K562 (cell line): ENCODE results near the gene LIF. TPM values are rescaled to one million over a fixed set of nuclear protein-coding genes. Genes with fewer than 3 reads are reported as not detected.

ENCODE experiments used
- ATAC-seq: fragments of 200-7000 bp; cut with Tn5 transposase; 3 replicates; pipeline ENCODE4 v1.9.1; 2020; ENCODE audit warnings: moderate library complexity
- BruUV-seq: library from RNA; stranded (reverse); fragments of 400-500 nt; replicated peaks from 2 replicates; lab custom pipeline; 2021; lab: Mats Ljungman, UMichigan
- CTCF ChIA-PET: fragments of 300-600 bp; formaldehyde crosslinking; extraction: SDS; loops from one replicate; lab custom pipeline; 2021; ENCODE audit warnings: low intra/inter-chr PET ratio; lab: Yijun Ruan, JAX
- POLR2A ChIA-PET: fragments of 300-600, 350-650 bp; sonication (Branson Sonifier 250); formaldehyde crosslinking; extraction: SDS; loops from one replicate; lab custom pipeline; 2021; ENCODE audit warnings: antibody characterized with exemption, inconsistent platforms; lab: Yijun Ruan, JAX
- DNase-seq, 4 experiments: peaks; one replicate each; pipeline versions ENCODE4 v3.0.0 to v3.0.0-alpha.2; 2011 to 2018; ENCODE audit warnings: low spot score in 3 of 4, mixed read lengths in 3 of 4; ENCODE audit errors: extremely low read depth in 1 of 4
- FAIRE-seq: peaks from 2 replicates; lab custom pipeline; 2011; peaks lifted over from hg19 to GRCh38; lab: Jason Lieb, UNC
- H2AFZ ChIP-seq: 2 replicates; pipeline ENCODE4 v1.6.0; 2011; ENCODE audit warnings: low read depth, low read length, control low read depth, inconsistent platforms
- H3K27ac ChIP-seq: fragments of 200-600 bp; 3 replicates; pipeline ENCODE4 v1.8.0; 2011; ENCODE audit warnings: low read depth, mild to moderate bottlenecking, control low read depth, inconsistent platforms, low read length, moderate library complexity, mixed read lengths; ENCODE audit errors: extremely low read depth
- H3K27me3 ChIP-seq, 2 experiments: fragments of 300-600 bp in 1 of 2; 2 replicates in 1 of 2; 3 replicates in 1 of 2; pipeline versions ENCODE4 v1.6.0 to v1.8.0; 2011; ENCODE audit warnings: inconsistent platforms in 2 of 2, low read length in 2 of 2, mild to moderate bottlenecking in 1 of 2, mixed read lengths in 1 of 2, moderate library complexity in 1 of 2; ENCODE audit not compliant: control insufficient read depth in 2 of 2, insufficient read depth in 2 of 2
- H3K36me3 ChIP-seq: fragments of 300-600 bp; 3 replicates; pipeline ENCODE4 v1.8.0; 2011; ENCODE audit warnings: mild to moderate bottlenecking, low read length, inconsistent platforms; ENCODE audit not compliant: control insufficient read depth, insufficient read depth
- H3K4me1 ChIP-seq, 2 experiments: fragments of 200-600 bp in 1 of 2; replicated peaks in 1 of 2; 2 replicates in 1 of 2; 3 replicates in 1 of 2; pipeline versions ENCODE4 v1.5.1 to v1.8.0; 2011; ENCODE audit warnings: inconsistent platforms in 2 of 2, low read length in 2 of 2, mild to moderate bottlenecking in 1 of 2, mixed read lengths in 1 of 2, moderate library complexity in 1 of 2; ENCODE audit not compliant: control insufficient read depth in 2 of 2, insufficient read depth in 2 of 2
- H3K4me2 ChIP-seq: 2 replicates; pipeline ENCODE4 v1.6.1; 2011; ENCODE audit warnings: low read length, control low read depth, inconsistent platforms, mixed read lengths; ENCODE audit not compliant: insufficient read depth
- H3K4me3 ChIP-seq: fragments of 200-600 bp; sonication (generic), shearing (Covaris generic); 2 replicates; pipeline ENCODE4 v1.5.1; 2016; ENCODE audit warnings: control low read depth, inconsistent platforms
- H3K79me2 ChIP-seq: fragments of 200-600 bp; 3 replicates; pipeline ENCODE4 v1.8.0; 2011; ENCODE audit warnings: low read length, inconsistent platforms; ENCODE audit not compliant: control insufficient read depth, insufficient read depth
- H3K9ac ChIP-seq, 2 experiments: 2 replicates each; pipeline versions ENCODE4 v1.6.0 to v1.6.1; 2011; ENCODE audit warnings: low read depth in 2 of 2, low read length in 2 of 2, control low read depth in 1 of 2, inconsistent platforms in 1 of 2, mild to moderate bottlenecking in 1 of 2, mixed read lengths in 1 of 2; ENCODE audit not compliant: insufficient read depth in 1 of 2
- H3K9me1 ChIP-seq: one replicate; pipeline ENCODE4 v1.6.0; 2011; ENCODE audit warnings: inconsistent platforms, mild to moderate bottlenecking, low read length, moderate library complexity; ENCODE audit not compliant: control insufficient read depth, insufficient read depth
- H3K9me3 ChIP-seq: replicated peaks from 2 replicates; pipeline ENCODE4 v1.5.1; 2011; ENCODE audit warnings: low read depth, low read length, inconsistent platforms; ENCODE audit not compliant: control insufficient read depth, insufficient read depth
- H4K20me1 ChIP-seq: replicated peaks from 2 replicates; pipeline ENCODE4 v1.6.1; 2011; ENCODE audit warnings: low read length, inconsistent platforms, mixed read lengths; ENCODE audit not compliant: control insufficient read depth, insufficient read depth
- CEBPB ChIP-seq: fragments of 450-650 bp; IDR thresholded peaks from 2 replicates; pipeline ENCODE4 v1.6.1; 2016; ENCODE audit warnings: missing genetic modification characterization, missing compliant biosample characterization
- E2F6 ChIP-seq, 2 experiments: IDR thresholded peaks; 2 replicates each; pipeline ENCODE4 v1.6.1; 2011; ENCODE audit warnings: borderline replicate concordance in 1 of 2, control low read depth in 1 of 2, low read depth in 1 of 2, low read length in 1 of 2, mild to moderate bottlenecking in 1 of 2, mixed read lengths in 1 of 2, moderate library complexity in 1 of 2; ENCODE audit not compliant: insufficient read depth in 1 of 2, insufficient read length in 1 of 2, poor library complexity in 1 of 2, severe bottlenecking in 1 of 2; ENCODE audit errors: extremely low read depth in 1 of 2
- FOSL1 ChIP-seq: fragments of 200-800 bp; sonication (Bioruptor generic); conservative IDR thresholded peaks from 2 replicates; pipeline ENCODE4 v1.6.1; 2016; ENCODE audit warnings: missing genetic modification characterization, missing compliant biosample characterization
- GTF2A2 ChIP-seq: IDR thresholded peaks from 2 replicates; pipeline ENCODE4 v1.6.1; 2016; ENCODE audit warnings: mild to moderate bottlenecking, missing genetic modification characterization, missing compliant biosample characterization
- LEF1 ChIP-seq: fragments of 450-650 bp; IDR thresholded peaks from 2 replicates; pipeline ENCODE4 v1.6.1; 2016; ENCODE audit warnings: mild to moderate bottlenecking
- MNT ChIP-seq, 2 experiments: fragments of 450-650 bp; conservative IDR thresholded peaks; 2 replicates each; pipeline ENCODE4 v1.6.1; 2017; ENCODE audit warnings: mild to moderate bottlenecking in 2 of 2, moderate library complexity in 2 of 2
- PHB2 ChIP-seq: fragments of 450-650 bp; IDR thresholded peaks from 2 replicates; pipeline ENCODE4 v1.6.1; 2017; ENCODE audit warnings: low read depth
- SMAD3 ChIP-seq: fragments of 450-650 bp; formaldehyde crosslinking; conservative IDR thresholded peaks from 2 replicates; pipeline ENCODE4 v1.4.0; 2020; ENCODE audit warnings: mild to moderate bottlenecking
- TSC22D4 ChIP-seq: fragments of 450-650 bp; IDR thresholded peaks from 2 replicates; pipeline ENCODE4 v1.6.1; 2016; ENCODE audit warnings: missing genetic modification characterization, missing biosample characterization, control low read depth
- ZBTB7A ChIP-seq: IDR thresholded peaks from 2 replicates; pipeline ENCODE4 v1.6.1; 2011; ENCODE audit warnings: low read depth, mild to moderate bottlenecking, low read length, moderate library complexity, borderline replicate concordance; ENCODE audit not compliant: control insufficient read depth
- ZNF584 ChIP-seq: fragments of 200-800 bp; sonication (Bioruptor generic); IDR thresholded peaks from 2 replicates; pipeline ENCODE4 v1.6.1; 2016; ENCODE audit warnings: low read depth, mild to moderate bottlenecking, missing genetic modification characterization, missing compliant biosample characterization
- ZNF717 ChIP-seq: fragments of 250-450 bp; sonication (Bioruptor Pico); IDR thresholded peaks from 2 replicates; pipeline ENCODE4 v1.5.0; 2021
- ZSCAN29 ChIP-seq: fragments of 450-650 bp; IDR thresholded peaks from 2 replicates; pipeline ENCODE4 v1.6.1; 2017
- WGBS: fragments of 100-300 bp; shearing (Covaris generic); methylation state at CpG from one replicate; pipeline ENCODE4 v1.1.6; 2016; ENCODE audit warnings: low coverage, mixed read lengths; ENCODE audit not compliant: insufficient coverage; ENCODE audit errors: missing lambda C conversion rate; 5-methylcytosine and 5-hydroxymethylcytosine counted together
- in situ Hi-C: fragments of 300-500 bp; cut with MboI; formaldehyde crosslinking; loops from 4 replicates; pipeline ENCODE4 v1.15.0; 2018; ENCODE audit warnings: inconsistent platforms, mixed read lengths
- intact Hi-C: fragments of 100-400 bp; cut with micrococcal nuclease; formaldehyde crosslinking; loops from 2 replicates; pipeline ENCODE4 v1.14.2; 2022
- polyA plus RNA-seq, 8 experiments: library from polyadenylated mRNA; depleted of rRNA in 4 of 8; stranded (reverse) in 5 of 8; unstranded in 3 of 8; fragments of >200 nt; fragmentation: Nextera tagmentation in 2 of 8; fragmentation: Illumina TruSeq in 1 of 8; extraction: Ambion mirVana in 2 of 8; extraction: Trizol in 1 of 8; gene quantifications; 2 replicates each; pipeline versions ENCODE4 v1.2.1 to v1.2.3, GENCODE V29; 2011 to 2014; ENCODE audit warnings: inconsistent platforms in 1 of 8, missing spikeins in 1 of 8
- total RNA-seq, 7 experiments: library from RNA; depleted of rRNA in 6 of 7; stranded (reverse); fragments of >200 nt in 6 of 7; fragmentation: Illumina TruSeq in 2 of 7; extraction: Trizol in 2 of 7; gene quantifications; 2 replicates each; pipeline versions ENCODE4 v1.2.1 to v1.2.3, GENCODE V29; 2011 to 2021; ENCODE audit warnings: low replicate concordance in 1 of 7
- TF ChIP-seq, protein P1 (sequence below): sonication (generic); IDR thresholded peaks from 2 replicates; pipeline ENCODE4 v1.6.1; 2016
- TF ChIP-seq, protein P2 (sequence below), 2 experiments: fragments of 150-350 bp in 1 of 2; IDR thresholded peaks; 2 replicates each; pipeline ENCODE4 v1.6.1; 2012 to 2016; ENCODE audit warnings: low read depth in 2 of 2, low read length in 2 of 2, mild to moderate bottlenecking in 1 of 2, moderate library complexity in 1 of 2

LIF gene
- total and polyA plus RNA-seq, 9 of the 15 experiments (the other 6 are each of a cell fraction or from before 2014, with no cell fraction given) = 0.05 to 0.39 (median 0.18) TPM; not detected in 3

- ChIA-PET POLR2A (interaction anchor here (0.6 kb wide), 2 partner anchors 70 to 862 kb away, joined by 3 to 4 read pairs; no protein-coding TSS in a partner anchor), CTCF (no interaction called here)
- FAIRE-seq = peak; percentile 15
- in situ Hi-C loops (no loop called here), intact Hi-C loops (no loop called here)
- BruUV-seq = no TSS peak
- H3K27me3 ChIP-seq = no peaks in the 10 kb centered on the region
- H3K4me1 ChIP-seq = peaks cover 36 to 48% of the 10 kb centered on the region in 2 experiments
- DNase-seq = peak in 1 of 4 experiments; percentile 40
- H3K9ac ChIP-seq = no peak overlapping the region
- no peaks in the 10 kb centered on the region for H3K36me3 ChIP-seq
- 34% methylated on average over 5 of the region's 5 CpGs for WGBS
- H3K79me2 ChIP-seq = no peaks in the 10 kb centered on the region
- H4K20me1 ChIP-seq = 0 out of 2 replicates have a peak, but pooled peaks cover 3% of the 10 kb centered on the region
- H3K27ac ChIP-seq = no peak overlapping the region
- no peak for ATAC-seq
- H3K9me1 ChIP-seq = no peaks in the 10 kb centered on the region
- no peak overlapping the region for H3K4me2 ChIP-seq
- no peaks in the 10 kb centered on the region for H3K9me3 ChIP-seq
- no peak overlapping the region for H2AFZ ChIP-seq
- no peak overlapping the region for H3K4me3 ChIP-seq
- no peak for TF ChIP-seq TSC22D4 (tag)
- peak; percentile 52 for TF ChIP-seq FOSL1 (tag)
- TF ChIP-seq GTF2A2 (tag) = no peak
- TF ChIP-seq MNT (conservative IDR thresholded peaks at IDR 0.05) = no peak
- no peak for TF ChIP-seq ZNF584
- TF ChIP-seq, protein P1, sequence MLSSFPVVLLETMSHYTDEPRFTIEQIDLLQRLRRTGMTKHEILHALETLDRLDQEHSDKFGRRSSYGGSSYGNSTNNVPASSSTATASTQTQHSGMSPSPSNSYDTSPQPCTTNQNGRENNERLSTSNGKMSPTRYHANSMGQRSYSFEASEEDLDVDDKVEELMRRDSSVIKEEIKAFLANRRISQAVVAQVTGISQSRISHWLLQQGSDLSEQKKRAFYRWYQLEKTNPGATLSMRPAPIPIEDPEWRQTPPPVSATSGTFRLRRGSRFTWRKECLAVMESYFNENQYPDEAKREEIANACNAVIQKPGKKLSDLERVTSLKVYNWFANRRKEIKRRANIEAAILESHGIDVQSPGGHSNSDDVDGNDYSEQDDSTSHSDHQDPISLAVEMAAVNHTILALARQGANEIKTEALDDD = peak; percentile 57; the same call in 1 of the 2 replicates
- TF ChIP-seq LEF1 = no peak
- TF ChIP-seq CEBPB = peak; percentile 77
- TF ChIP-seq ZNF717 (CRISPR knock-in tag) = no peak
- TF ChIP-seq, protein P2, sequence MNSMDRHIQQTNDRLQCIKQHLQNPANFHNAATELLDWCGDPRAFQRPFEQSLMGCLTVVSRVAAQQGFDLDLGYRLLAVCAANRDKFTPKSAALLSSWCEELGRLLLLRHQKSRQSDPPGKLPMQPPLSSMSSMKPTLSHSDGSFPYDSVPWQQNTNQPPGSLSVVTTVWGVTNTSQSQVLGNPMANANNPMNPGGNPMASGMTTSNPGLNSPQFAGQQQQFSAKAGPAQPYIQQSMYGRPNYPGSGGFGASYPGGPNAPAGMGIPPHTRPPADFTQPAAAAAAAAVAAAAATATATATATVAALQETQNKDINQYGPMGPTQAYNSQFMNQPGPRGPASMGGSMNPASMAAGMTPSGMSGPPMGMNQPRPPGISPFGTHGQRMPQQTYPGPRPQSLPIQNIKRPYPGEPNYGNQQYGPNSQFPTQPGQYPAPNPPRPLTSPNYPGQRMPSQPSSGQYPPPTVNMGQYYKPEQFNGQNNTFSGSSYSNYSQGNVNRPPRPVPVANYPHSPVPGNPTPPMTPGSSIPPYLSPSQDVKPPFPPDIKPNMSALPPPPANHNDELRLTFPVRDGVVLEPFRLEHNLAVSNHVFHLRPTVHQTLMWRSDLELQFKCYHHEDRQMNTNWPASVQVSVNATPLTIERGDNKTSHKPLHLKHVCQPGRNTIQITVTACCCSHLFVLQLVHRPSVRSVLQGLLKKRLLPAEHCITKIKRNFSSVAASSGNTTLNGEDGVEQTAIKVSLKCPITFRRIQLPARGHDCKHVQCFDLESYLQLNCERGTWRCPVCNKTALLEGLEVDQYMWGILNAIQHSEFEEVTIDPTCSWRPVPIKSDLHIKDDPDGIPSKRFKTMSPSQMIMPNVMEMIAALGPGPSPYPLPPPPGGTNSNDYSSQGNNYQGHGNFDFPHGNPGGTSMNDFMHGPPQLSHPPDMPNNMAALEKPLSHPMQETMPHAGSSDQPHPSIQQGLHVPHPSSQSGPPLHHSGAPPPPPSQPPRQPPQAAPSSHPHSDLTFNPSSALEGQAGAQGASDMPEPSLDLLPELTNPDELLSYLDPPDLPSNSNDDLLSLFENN (IDR thresholded peaks at IDR 0.05; ENCODE audit: low read depth in 2 of 2, low read length in 2 of 2) = no peak
- no peak for TF ChIP-seq SMAD3 (CRISPR knock-in tag)
- TF ChIP-seq PHB2 = no peak
- no peak for TF ChIP-seq E2F6 (IDR thresholded peaks at IDR 0.05; ENCODE audit: borderline replicate concordance in 1 of 2, extremely low read depth in 1 of 2, insufficient read depth in 1 of 2, insufficient read length in 1 of 2, low read depth in 1 of 2, low read length in 1 of 2, poor library complexity in 1 of 2, severe bottlenecking in 1 of 2)
- no peak for TF ChIP-seq ZBTB7A
- no peak for TF ChIP-seq ZSCAN29
Observed at GRCh38 chr22:30212363-30212995, 34.1 kb downstream of the LIF start.
